ENCODE measurements around the gene SFXN5.

- TF ChIP-seq CTCF (IDR thresholded peaks at IDR 0.05) (no peak), REST (IDR thresholded peaks at IDR 0.05; ENCODE audit: insufficient read depth in 1 of 2, low read depth in 2 of 2, low read length in 1 of 2) (no peak)
These were observed 125.0 kb downstream of the SFXN5 start for GRCh38 chr2:72946466-72946865.

All from Panc1 (cell line).